Measurements from ENCODE around the gene SAMD8.

GRCh38 chr10:75083972-75084833 lies 27.3 kb upstream of the SAMD8 start:
- TF ChIP-seq CHD2 (IDR thresholded peaks at IDR 0.05; ENCODE audit: low read length) (no peak), CTCF (IDR thresholded peaks at IDR 0.05; ENCODE audit: control extremely low read depth in 1 of 3, insufficient read depth in 1 of 3, low read depth in 1 of 3, low read length in 3 of 3) (no peak), GABPA (IDR thresholded peaks at IDR 0.05; ENCODE audit: borderline replicate concordance, insufficient read depth, low read length) (no peak)

Measured in H1 (cell line).